ENCODE results near the gene MATCAP1. TPM values are rescaled to one million over a fixed set of nuclear protein-coding genes. Genes with fewer than 3 reads are reported as not detected.

MATCAP1 gene
- total and polyA plus RNA-seq, 2 of the 13 experiments (the other 11 are each of a cell fraction or from before 2014, with no cell fraction given) = 11.2 to 24.5 TPM

DNA sequence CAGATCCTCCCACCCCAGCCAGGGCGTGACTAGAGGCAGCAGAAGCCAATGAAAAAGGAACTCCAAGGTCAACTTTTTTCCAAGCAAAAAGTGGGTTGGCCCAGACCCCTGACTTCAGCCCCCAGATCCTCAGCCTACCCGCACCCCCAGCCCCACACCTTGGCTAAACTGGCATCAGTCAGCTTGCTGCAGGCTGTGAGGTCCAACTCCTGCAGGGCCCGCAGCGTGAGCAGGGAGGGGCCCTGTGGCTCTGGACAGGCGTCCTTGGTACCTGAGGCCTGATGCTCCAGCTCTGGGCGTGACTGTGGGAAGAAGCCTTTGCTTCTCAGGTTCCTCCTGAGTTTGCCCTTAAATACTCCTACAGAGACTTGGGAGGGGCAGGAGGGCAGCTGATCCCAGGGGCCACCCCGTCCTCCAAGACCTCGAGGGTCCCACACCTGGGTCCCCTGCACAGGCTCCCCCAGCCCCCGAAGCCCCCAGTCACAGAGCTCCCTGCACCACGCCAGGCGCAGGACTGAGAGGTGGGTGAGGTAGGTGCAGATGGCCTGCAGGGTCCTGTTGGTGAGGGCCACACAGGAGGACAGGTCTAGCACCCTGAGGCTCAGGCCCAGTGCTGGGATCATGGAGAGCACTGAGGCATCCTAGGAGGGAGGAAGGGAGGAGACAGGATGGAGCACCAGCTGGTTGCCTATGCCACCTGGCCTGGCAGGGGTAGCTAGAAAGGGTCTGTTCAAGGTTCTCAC, 24.6 kb upstream of the MATCAP1 start (continued):
- TF ChIP-seq HMGA1 (CRISPR knock-in tag; conservative IDR thresholded peaks at IDR 0.05) = no peak
- no peak for TF ChIP-seq HOMEZ (CRISPR knock-in tag; IDR thresholded peaks at IDR 0.05; ENCODE audit: low read depth)
- 0 out of 2 replicates have a peak, but pooled peaks have one; percentile 3 for TF ChIP-seq ZSCAN29 (CRISPR knock-in tag; conservative IDR thresholded peaks at IDR 0.05)
- TF ChIP-seq, protein P1, sequence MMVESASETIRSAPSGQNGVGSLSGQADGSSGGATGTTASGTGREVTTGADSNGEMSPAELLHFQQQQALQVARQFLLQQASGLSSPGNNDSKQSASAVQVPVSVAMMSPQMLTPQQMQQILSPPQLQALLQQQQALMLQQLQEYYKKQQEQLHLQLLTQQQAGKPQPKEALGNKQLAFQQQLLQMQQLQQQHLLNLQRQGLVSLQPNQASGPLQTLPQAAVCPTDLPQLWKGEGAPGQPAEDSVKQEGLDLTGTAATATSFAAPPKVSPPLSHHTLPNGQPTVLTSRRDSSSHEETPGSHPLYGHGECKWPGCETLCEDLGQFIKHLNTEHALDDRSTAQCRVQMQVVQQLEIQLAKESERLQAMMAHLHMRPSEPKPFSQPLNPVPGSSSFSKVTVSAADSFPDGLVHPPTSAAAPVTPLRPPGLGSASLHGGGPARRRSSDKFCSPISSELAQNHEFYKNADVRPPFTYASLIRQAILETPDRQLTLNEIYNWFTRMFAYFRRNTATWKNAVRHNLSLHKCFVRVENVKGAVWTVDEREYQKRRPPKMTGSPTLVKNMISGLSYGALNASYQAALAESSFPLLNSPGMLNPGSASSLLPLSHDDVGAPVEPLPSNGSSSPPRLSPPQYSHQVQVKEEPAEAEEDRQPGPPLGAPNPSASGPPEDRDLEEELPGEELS (CRISPR knock-in tag; IDR thresholded peaks at IDR 0.05) = no peak
- TF ChIP-seq, protein P2, sequence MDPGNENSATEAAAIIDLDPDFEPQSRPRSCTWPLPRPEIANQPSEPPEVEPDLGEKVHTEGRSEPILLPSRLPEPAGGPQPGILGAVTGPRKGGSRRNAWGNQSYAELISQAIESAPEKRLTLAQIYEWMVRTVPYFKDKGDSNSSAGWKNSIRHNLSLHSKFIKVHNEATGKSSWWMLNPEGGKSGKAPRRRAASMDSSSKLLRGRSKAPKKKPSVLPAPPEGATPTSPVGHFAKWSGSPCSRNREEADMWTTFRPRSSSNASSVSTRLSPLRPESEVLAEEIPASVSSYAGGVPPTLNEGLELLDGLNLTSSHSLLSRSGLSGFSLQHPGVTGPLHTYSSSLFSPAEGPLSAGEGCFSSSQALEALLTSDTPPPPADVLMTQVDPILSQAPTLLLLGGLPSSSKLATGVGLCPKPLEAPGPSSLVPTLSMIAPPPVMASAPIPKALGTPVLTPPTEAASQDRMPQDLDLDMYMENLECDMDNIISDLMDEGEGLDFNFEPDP (CRISPR knock-in tag; conservative IDR thresholded peaks at IDR 0.05) = no peak

Data from HepG2 (cell line).